ENCODE results near the gene FITM1. TPM values are rescaled to one million over a fixed set of nuclear protein-coding genes. Genes with fewer than 3 reads are reported as not detected.

The FITM1 gene
- total RNA-seq, 6 donors from 2014 or later: 0.63 to 0.89 (median 0.82) TPM; not detected in 2

- no peak overlapping the region for H3K27ac ChIP-seq
- H3K9me3 ChIP-seq: no peaks in the 10 kb centered on the region
- H3K4me3 ChIP-seq: no peak overlapping the region
- H3K27me3 ChIP-seq: no peaks in the 10 kb centered on the region
- peaks cover 7 to 13% (median 10%) of the 10 kb centered on the region in 4 donors for H3K4me1 ChIP-seq
- TF ChIP-seq CTCF (IDR thresholded peaks at IDR 0.05) (no peak), POLR2A (IDR thresholded peaks at IDR 0.05) (no peak), POLR2AphosphoS5 (IDR thresholded peaks at IDR 0.05) (no peak)
- WGBS, 2 donors: 87 to 92% methylated on average over 1 of the region's 1 CpG
- ATAC-seq (ENCODE audit: low FRiP score in 2 of 2): no peak
- H3K36me3 ChIP-seq: peaks cover 35 to 80% (median 61%) of the 10 kb centered on the region in 4 donors
- DNase-seq: no peak
These were observed 26.4 kb downstream of the FITM1 start for GRCh38 chr14:24156840-24157239.

DNA sequence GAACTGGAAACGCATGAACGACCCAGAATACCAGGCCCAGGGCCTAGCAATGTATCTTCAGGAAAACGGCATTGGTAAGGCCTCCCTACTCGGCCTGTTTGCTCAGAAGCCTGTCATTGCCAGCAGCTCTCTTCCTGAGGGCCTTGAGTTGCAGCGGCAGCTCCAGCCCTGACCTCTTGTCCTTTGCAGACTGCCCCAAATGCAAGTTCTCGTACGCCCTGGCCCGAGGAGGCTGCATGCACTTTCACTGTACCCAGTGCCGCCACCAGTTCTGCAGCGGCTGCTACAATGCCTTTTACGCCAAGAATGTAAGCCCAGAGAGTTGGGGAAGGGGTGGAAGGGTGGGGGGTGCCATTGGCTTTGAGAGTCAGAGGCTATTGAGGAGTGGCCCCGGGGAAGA, 26.9 kb downstream of the FITM1 start:
- Histone ChIP-seq H3K9me3 (no peaks in the 10 kb centered on the region), H3K27ac (peak overlapping the region in 1 of 4 donors; percentile 11), H3K4me1 (peaks cover 11 to 18% (median 15%) of the 10 kb centered on the region in 4 donors), H3K27me3 (no peaks in the 10 kb centered on the region), H3K4me3 (no peak overlapping the region), H3K36me3 (peaks cover 33 to 75% (median 58%) of the 10 kb centered on the region in 4 donors)
- no peak for TF ChIP-seq POLR2A (IDR thresholded peaks at IDR 0.05)
- 94 to 98% methylated on average over 12 of the region's 12 CpGs for WGBS, 2 donors
- DNase-seq (no peak), ATAC-seq (ENCODE audit: low FRiP score in 2 of 2) (no peak)

- TF ChIP-seq EP300 (IDR thresholded peaks at IDR 0.05) (no peak), CTCF (IDR thresholded peaks at IDR 0.05) (no peak), POLR2A (IDR thresholded peaks at IDR 0.05) (no peak)
- Histone ChIP-seq H3K27me3 (no peaks in the 10 kb centered on the region), H3K9me3 (no peaks in the 10 kb centered on the region), H3K27ac (peak overlapping the region; percentile 89 to 99 (median 90)), H3K4me3 (no peak overlapping the region), H3K4me1 (peaks cover 30 to 44% (median 31%) of the 10 kb centered on the region in 4 donors), H3K36me3 (peaks cover 49 to 75% (median 65%) of the 10 kb centered on the region in 4 donors)
- DNase-seq (no peak), ATAC-seq (ENCODE audit: low FRiP score in 2 of 2) (no peak)
- 94% methylated on average over 11 of the region's 11 CpGs for WGBS, 2 donors
These were observed 29.5 kb downstream of the FITM1 start for GRCh38 chr14:24159777-24160498.

- ATAC-seq (ENCODE audit: low FRiP score in 2 of 2): no peak
- 87 to 96% methylated on average over 3 to 4 of the region's 4 CpGs for WGBS, 2 donors
- H3K36me3 ChIP-seq: peaks cover 49 to 75% (median 65%) of the 10 kb centered on the region in 4 donors
- H3K27me3 ChIP-seq: no peaks in the 10 kb centered on the region
- H3K4me3 ChIP-seq: no peak overlapping the region
- no peak for DNase-seq
- H3K4me1 ChIP-seq: peaks cover 30 to 48% (median 31%) of the 10 kb centered on the region in 4 donors
- peak overlapping the region; percentile 89 to 99 (median 90) for H3K27ac ChIP-seq
- TF ChIP-seq CTCF (IDR thresholded peaks at IDR 0.05) (no peak), POLR2AphosphoS5 (IDR thresholded peaks at IDR 0.05) (no peak), POLR2A (IDR thresholded peaks at IDR 0.05) (no peak)
- H3K9me3 ChIP-seq: no peaks in the 10 kb centered on the region
These were observed 30.0 kb downstream of the FITM1 start for GRCh38 chr14:24160499-24160849.

- peak within 1 kb of the TSS; percentile 89 to 99 (median 90) for H3K27ac ChIP-seq
- 0% methylated on average over 8 to 12 of the region's 12 CpGs for WGBS, 2 donors
- no peaks in the 10 kb centered on the region for H3K9me3 ChIP-seq
- no peaks in the 10 kb centered on the region for H3K27me3 ChIP-seq
- DNase-seq (peak; percentile 92 to 98), ATAC-seq (ENCODE audit: low FRiP score in 2 of 2) (peak; percentile 95 to 96)
- peak within 1 kb of the TSS; percentile 49 to 84 (median 70) for H3K4me3 ChIP-seq
- TF ChIP-seq EP300 (IDR thresholded peaks at IDR 0.05): peak in 3 of 4 donors; percentile 19 to 97 (median 71)
- peak in 3 of 4 donors; percentile 61 to 87 (median 70) for TF ChIP-seq POLR2A (IDR thresholded peaks at IDR 0.05)
- TF ChIP-seq CTCF (IDR thresholded peaks at IDR 0.05): peak; percentile 90 to 99 (median 99)
- TF ChIP-seq POLR2AphosphoS5 (IDR thresholded peaks at IDR 0.05): peak; percentile 93 to 98
- peaks cover 48 to 75% (median 65%) of the 10 kb centered on the region in 4 donors for H3K36me3 ChIP-seq
- H3K4me1 ChIP-seq: peaks cover 30 to 52% (median 31%) of the 10 kb centered on the region in 4 donors
These were observed 30.7 kb downstream of the FITM1 start, which contains the start of gene IRF9 for GRCh38 chr14:24160850-24161804. TSS of gene IRF9 (plus strand) at chr14:24161265. CDS start at chr14:24162145, 880 bp downstream.
